Measurements from ENCODE around the gene CELF1. TPM values are rescaled to one million over a fixed set of nuclear protein-coding genes. Genes with fewer than 3 reads are reported as not detected.

The CELF1 gene
- total RNA-seq, 2 donors from 2014 or later: 118 to 143 TPM

GRCh38 chr11:47587039-47587716 lies 34.2 kb upstream of the CELF1 start:
- Mint-ChIP-seq H3K9me3 (no peaks in the 10 kb centered on the region), H3K27me3 (no peaks in the 10 kb centered on the region), H3K4me1 (no peaks in the 10 kb centered on the region), H3K27ac (no peak overlapping the region), H3K36me3 (ENCODE audit: low read depth) (peaks cover 35% of the 10 kb centered on the region), H3K4me3 (no peak overlapping the region)
- ATAC-seq (replicated peaks): peak; percentile 19

- no peak for ATAC-seq (replicated peaks)
- H3K36me3 Mint-ChIP-seq (ENCODE audit: low read depth): peaks cover 44% of the 10 kb centered on the region
- H3K4me3 Mint-ChIP-seq: no peak within 1 kb of the TSS
- H3K4me1 Mint-ChIP-seq: no peaks in the 10 kb centered on the region
- no peaks in the 10 kb centered on the region for H3K27me3 Mint-ChIP-seq
- H3K9me3 Mint-ChIP-seq: no peaks in the 10 kb centered on the region
- no peak within 1 kb of the TSS for H3K27ac Mint-ChIP-seq
These were observed 33.3 kb upstream of the CELF1 start, which contains the start of gene FAM180B for GRCh38 chr11:47586098-47586855. Gene FAM180B (plus strand): TSS chr11:47586678. CDS start chr11:47586769, 91 bp downstream.

GRCh38 chr11:47583844-47584243 lies 30.9 kb upstream of the CELF1 start:
- H3K4me1 Mint-ChIP-seq: peaks cover 6% of the 10 kb centered on the region
- no peaks in the 10 kb centered on the region for H3K27me3 Mint-ChIP-seq
- no peak overlapping the region for H3K27ac Mint-ChIP-seq
- no peak for ATAC-seq (replicated peaks)
- H3K9me3 Mint-ChIP-seq: no peaks in the 10 kb centered on the region
- H3K4me3 Mint-ChIP-seq: no peak overlapping the region
- H3K36me3 Mint-ChIP-seq (ENCODE audit: low read depth): peaks cover 69% of the 10 kb centered on the region

- Mint-ChIP-seq H3K27ac (peak within 1 kb of the TSS; percentile 100), H3K36me3 (ENCODE audit: low read depth) (peaks cover 100% of the 10 kb centered on the region), H3K4me3 (peak within 1 kb of the TSS; percentile 100), H3K27me3 (no peaks in the 10 kb centered on the region), H3K9me3 (no peaks in the 10 kb centered on the region), H3K4me1 (peaks cover 12% of the 10 kb centered on the region)
- ATAC-seq (replicated peaks): peak; percentile 96
These were observed 25.9 kb upstream of the CELF1 start, which contains the start of the genes KBTBD4 and NDUFS3 for GRCh38 chr11:47578524-47579494. Gene KBTBD4 (minus strand): TSS chr11:47578970. CDS start chr11:47578951, 19 bp downstream. Gene NDUFS3 (plus strand): TSS chr11:47579074. CDS start chr11:47579092, 18 bp downstream.

- Mint-ChIP-seq H3K27me3 (no peaks in the 10 kb centered on the region), H3K36me3 (ENCODE audit: low read depth) (peaks cover 100% of the 10 kb centered on the region), H3K9me3 (no peaks in the 10 kb centered on the region), H3K4me3 (peak overlapping the region; percentile 100), H3K27ac (peak overlapping the region; percentile 100), H3K4me1 (peaks cover 15% of the 10 kb centered on the region)
- ATAC-seq (replicated peaks): no peak
These were observed 24.6 kb upstream of the CELF1 start for GRCh38 chr11:47577460-47578041.

- peaks cover 9% of the 10 kb centered on the region for H3K4me1 Mint-ChIP-seq
- no peak overlapping the region for H3K4me3 Mint-ChIP-seq
- ATAC-seq (replicated peaks): no peak
- H3K36me3 Mint-ChIP-seq (ENCODE audit: low read depth): peaks cover 91% of the 10 kb centered on the region
- no peak overlapping the region for H3K27ac Mint-ChIP-seq
- H3K27me3 Mint-ChIP-seq: no peaks in the 10 kb centered on the region
- no peaks in the 10 kb centered on the region for H3K9me3 Mint-ChIP-seq
These were observed 20.4 kb upstream of the CELF1 start for GRCh38 chr11:47573321-47573720.

- Mint-ChIP-seq H3K27ac (no peak overlapping the region), H3K27me3 (no peaks in the 10 kb centered on the region), H3K36me3 (ENCODE audit: low read depth) (peaks cover 86% of the 10 kb centered on the region), H3K9me3 (no peaks in the 10 kb centered on the region), H3K4me3 (no peak overlapping the region), H3K4me1 (peaks cover 7% of the 10 kb centered on the region)
- ATAC-seq (replicated peaks): no peak
These were observed 19.9 kb upstream of the CELF1 start for GRCh38 chr11:47572715-47573255.

GRCh38 chr11:47571895-47572294 lies 19.0 kb upstream of the CELF1 start:
- no peak overlapping the region for H3K27ac Mint-ChIP-seq
- H3K4me3 Mint-ChIP-seq: no peak overlapping the region
- H3K36me3 Mint-ChIP-seq (ENCODE audit: low read depth): peaks cover 77% of the 10 kb centered on the region
- H3K27me3 Mint-ChIP-seq: no peaks in the 10 kb centered on the region
- H3K4me1 Mint-ChIP-seq: peaks cover 5% of the 10 kb centered on the region
- no peak for ATAC-seq (replicated peaks)
- H3K9me3 Mint-ChIP-seq: no peaks in the 10 kb centered on the region

- no peak overlapping the region for H3K4me3 Mint-ChIP-seq
- H3K9me3 Mint-ChIP-seq: no peaks in the 10 kb centered on the region
- H3K27me3 Mint-ChIP-seq: no peaks in the 10 kb centered on the region
- H3K36me3 Mint-ChIP-seq (ENCODE audit: low read depth): peaks cover 71% of the 10 kb centered on the region
- H3K4me1 Mint-ChIP-seq: peaks cover 5% of the 10 kb centered on the region
- H3K27ac Mint-ChIP-seq: no peak overlapping the region
- ATAC-seq (replicated peaks): no peak
These were observed 18.4 kb upstream of the CELF1 start for GRCh38 chr11:47571357-47571729.

GRCh38 chr11:47570651-47571356 lies 17.9 kb upstream of the CELF1 start:
- Mint-ChIP-seq H3K27ac (no peak overlapping the region), H3K36me3 (ENCODE audit: low read depth) (peaks cover 66% of the 10 kb centered on the region), H3K4me1 (peaks cover 5% of the 10 kb centered on the region), H3K27me3 (no peaks in the 10 kb centered on the region), H3K9me3 (no peaks in the 10 kb centered on the region), H3K4me3 (no peak overlapping the region)
- ATAC-seq (replicated peaks): no peak

GRCh38 chr11:47569646-47570045 lies 16.7 kb upstream of the CELF1 start:
- H3K36me3 Mint-ChIP-seq (ENCODE audit: low read depth): peaks cover 54% of the 10 kb centered on the region
- no peak overlapping the region for H3K27ac Mint-ChIP-seq
- H3K27me3 Mint-ChIP-seq: no peaks in the 10 kb centered on the region
- H3K4me3 Mint-ChIP-seq: no peak overlapping the region
- no peak for ATAC-seq (replicated peaks)
- H3K9me3 Mint-ChIP-seq: no peaks in the 10 kb centered on the region
- H3K4me1 Mint-ChIP-seq: peaks cover 5% of the 10 kb centered on the region

- no peaks in the 10 kb centered on the region for H3K27me3 Mint-ChIP-seq
- peaks cover 5% of the 10 kb centered on the region for H3K4me1 Mint-ChIP-seq
- peak overlapping the region; percentile 82 for H3K27ac Mint-ChIP-seq
These were observed 13.3 kb upstream of the CELF1 start for GRCh38 chr11:47566149-47566698.

More at GRCh38 chr11:47566149-47566698, 13.3 kb upstream of the CELF1 start:
- peaks cover 20% of the 10 kb centered on the region for H3K36me3 Mint-ChIP-seq (ENCODE audit: low read depth)
- H3K4me3 Mint-ChIP-seq: peak overlapping the region; percentile 83
- no peaks in the 10 kb centered on the region for H3K9me3 Mint-ChIP-seq
- ATAC-seq (replicated peaks): peak; percentile 30

Data from activated T-helper 17 cell treated with anti-CD3 and anti-CD28 coated beads, Interleukin-2, amount 50 U/mL, for 72 hours (primary cell).